ENCODE results near the gene CHRNB4.

CHRNB4 gene

DNA sequence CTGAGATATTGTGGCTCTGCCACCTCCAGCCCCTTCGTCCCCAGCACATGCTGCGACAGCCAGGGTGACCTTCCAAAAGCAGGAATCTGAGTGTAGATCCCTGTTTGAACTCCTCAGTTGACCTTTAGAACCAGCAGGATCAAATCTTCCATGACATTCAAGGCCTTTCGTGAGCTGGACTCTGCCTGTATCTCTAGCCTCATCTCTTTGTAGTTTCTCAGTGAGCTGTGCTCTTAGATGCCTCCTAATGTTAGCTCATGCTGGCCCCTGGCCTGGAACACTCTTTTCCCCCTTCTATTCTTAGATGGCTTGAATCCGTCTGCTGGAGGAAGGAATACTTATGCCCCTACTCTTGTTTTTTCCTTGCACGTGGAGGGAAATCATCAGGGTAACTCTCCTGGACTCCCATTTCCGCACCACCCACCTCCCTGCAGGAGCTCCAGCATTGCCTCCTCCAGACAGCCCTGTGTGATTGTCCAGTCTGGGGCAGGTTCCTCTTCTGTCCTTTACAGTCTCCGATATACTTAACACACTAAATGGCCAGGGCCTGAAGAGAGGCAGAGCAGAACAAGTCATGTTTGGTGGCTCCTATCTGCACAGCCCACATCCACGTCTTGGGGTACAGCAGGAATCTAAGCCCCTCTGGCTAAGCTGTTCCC is 26.7 kb upstream of the CHRNB4 start:
- no peak for DNase-seq

DNA sequence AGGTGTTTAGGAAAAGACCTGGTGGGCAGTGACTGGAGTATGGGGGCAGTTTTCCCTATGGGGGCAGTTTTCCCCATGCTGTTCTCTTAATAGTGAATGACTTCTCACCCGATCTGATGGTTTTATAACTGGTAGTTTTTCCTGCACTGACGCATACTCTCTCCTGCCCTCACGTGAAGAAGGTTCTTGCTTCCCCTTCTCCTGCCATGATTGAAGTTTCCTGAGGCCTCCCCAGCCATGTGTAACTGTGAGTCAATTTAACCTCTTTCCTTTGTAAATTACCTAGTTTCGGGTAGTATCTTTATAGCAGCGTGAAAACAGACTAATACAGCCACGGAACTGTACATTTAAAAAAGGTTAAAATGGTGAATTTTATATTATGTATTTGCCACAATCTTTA is 25.0 kb upstream of the CHRNB4 start:
- DNase-seq: no peak

DNA sequence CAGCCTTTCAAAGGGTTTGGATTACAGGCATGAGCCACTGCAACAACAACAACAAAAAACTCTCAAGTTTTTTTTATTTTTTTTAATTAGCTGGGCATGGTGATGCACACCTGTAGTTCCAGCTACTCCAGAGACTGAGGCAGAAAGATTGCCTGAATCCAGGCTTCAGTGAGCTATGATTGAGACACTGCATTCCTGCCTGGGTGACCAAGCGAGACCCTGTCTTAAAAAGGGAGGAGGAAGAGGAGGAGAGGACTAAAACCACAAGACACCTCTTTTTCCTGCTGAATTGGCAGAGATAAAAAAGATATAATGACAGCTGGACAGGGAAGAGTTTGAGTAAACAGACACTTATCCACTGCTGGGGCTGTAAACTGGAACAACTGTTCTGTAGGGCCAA is 22.7 kb upstream of the CHRNB4 start:
- no peak for DNase-seq

DNA sequence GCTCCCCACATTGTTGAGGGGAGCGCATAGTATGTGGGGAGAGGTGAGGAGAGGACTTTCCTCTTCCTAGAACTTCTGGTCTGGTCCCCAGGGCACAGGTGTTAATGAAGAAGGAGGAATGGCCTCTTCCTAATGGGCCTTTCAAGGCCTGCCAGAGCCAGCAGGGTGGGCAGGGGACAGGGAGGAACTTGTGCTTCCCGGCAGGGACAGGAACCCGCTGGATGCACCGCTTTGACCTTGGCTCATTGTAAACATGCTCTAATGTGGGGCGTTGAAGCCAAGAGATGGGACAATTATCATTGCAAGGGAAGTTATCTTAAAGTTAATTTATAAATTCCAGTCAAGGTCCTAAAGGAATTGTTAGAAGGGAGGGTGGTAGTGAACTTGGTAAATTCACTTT is 21.0 kb upstream of the CHRNB4 start:
- no peak for DNase-seq

DNA sequence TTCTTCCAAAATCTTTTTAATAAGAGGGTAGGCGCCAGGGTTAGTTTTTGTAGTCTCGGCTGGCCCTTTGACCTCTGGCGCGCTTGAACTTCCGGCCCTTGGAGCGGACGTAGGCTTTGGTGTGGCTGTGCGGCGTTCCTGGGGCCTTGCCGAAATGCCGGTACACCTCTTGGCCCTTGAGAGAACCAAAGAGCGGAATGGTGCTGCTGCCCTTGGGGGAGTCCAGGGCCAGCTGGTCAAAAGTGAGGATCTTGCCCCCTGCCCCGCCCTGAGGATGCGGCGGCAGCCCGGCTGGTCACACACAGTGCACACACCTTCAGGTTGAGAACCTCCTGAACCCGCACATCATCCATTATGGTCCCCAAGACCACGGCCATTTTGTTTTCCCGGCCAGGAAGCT is 20.0 kb upstream of the CHRNB4 start:
- no peak for DNase-seq

DNA sequence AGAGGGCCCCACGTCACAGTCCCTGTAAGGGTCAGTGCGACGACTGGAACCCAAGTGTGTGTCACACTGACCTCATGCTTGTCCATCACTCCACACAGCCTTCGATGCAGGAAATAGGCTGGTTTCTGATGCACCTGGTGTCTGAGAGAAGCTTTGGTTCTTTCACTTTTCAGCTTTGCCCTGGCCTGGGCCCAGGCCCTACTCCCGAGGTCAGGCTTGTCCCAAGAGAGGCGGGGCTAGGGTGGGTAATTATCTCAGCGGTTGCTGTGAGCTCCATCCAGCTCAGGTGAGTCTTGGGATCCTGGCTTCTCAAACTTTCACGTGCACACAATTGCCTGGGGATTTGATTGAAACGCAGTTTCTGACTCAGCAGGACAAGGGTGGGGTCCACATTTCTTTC is 19.6 kb upstream of the CHRNB4 start:
- DNase-seq: no peak

DNA sequence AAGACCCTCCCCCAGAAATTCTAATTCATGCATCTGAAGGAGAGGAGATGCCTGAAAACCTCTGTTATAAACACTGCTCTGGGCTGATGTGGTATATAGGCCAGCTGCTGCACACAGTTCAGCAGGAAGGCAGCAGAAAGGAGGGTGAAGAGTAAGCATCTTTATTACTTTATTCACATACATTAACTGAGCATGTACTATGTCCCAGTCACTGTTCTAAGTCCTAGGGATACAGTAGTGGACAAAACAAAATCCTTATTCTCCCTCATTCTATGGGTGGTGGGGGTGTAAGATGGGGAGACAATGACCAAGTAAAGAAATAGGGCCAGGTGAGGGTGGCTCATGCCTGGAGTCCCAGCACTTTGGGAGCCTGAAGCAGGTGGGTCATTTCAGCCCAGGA is 17.8 kb upstream of the CHRNB4 start:
- DNase-seq: no peak

DNA sequence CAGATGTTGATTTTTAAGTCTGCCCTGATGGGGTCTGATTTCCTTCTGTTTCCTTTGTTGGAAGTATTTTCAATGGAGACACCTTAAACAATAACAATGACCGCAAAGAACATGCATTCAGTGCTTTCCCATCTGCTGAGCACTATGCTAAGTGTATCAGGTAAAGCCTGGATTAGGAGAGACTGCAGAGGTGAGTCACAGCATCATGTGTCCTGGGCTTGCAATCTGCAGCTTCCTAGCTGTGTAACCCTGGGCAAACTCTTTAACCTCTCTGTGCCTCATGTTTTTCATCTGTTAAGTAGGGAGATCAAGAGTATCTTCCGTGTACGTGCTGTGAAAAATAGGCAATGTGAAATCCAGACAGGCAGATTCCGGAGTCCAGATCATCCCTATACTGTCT is 13.3 kb upstream of the CHRNB4 start:
- DNase-seq: no peak

DNA sequence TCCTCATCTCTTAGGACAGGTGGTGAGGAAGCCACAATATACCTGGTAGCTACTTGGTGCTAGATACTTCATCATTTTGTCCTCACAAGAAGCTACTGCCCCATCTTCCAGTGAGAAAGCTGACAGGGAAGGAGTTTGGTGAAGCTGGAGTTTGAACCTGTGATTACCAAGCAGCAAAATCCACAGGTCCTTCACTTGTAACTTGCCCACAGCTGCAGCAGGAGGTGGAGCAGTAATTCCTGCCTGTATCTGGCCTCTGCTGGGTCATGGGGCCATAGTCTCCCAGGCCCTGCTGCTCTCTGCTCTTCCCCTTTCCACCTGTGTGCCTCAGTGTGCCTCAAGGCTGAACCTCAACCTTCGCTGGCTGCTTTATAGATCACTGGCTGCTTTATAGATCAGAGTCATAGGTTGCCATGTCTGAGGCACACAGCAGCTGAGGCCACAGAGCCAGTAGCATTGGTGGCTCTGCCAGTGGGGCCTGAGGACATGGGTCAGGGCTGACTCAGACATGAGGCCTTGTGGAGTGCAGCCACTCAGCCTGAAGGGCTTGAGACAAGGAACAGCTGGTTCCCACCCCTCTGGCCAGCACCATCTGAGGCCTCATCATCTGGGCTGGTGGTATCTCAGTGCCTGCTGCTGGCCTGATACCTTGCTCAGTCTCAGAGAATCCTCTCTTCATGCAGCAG is 11.1 kb upstream of the CHRNB4 start:
- no peak for DNase-seq

DNA sequence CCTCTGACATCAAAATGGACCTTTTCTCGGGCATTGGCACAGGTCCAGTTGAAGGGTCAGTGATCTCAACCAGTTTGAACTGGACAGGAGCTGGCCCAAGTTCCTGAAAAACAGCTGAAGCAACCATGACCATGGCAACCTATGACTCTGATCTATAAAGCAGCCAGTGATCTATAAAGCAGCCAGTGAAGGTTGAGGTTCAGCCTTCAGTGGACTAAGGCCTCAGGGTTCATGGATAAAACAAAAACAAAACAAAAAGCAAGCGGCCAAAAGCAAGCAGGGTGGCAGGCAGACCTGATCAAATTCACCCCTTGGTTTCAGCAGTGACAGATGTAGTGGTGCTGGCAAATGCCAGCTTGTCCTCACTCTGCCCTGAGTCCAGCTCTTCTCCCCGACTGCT is 10.0 kb upstream of the CHRNB4 start:
- no peak for DNase-seq

DNA sequence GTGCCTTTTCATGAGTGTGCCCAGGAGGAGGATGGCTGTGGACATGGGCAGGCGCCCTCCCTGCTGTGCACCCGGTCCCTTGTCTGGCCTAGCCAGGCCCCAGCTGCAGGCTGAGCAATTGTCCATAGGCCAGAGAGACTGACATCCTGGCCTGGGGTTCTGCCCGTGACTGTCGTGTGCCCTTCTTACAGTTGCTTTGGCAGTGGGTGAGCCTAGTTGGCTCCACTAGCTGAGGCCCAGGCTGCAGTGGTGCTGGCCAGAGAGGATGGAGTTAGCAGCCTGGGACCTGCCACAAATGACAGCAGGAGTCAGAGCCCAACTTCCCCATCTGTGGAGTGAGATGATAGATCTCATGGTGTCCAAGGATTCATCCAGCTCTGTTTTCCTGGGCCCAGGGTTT is 9.0 kb upstream of the CHRNB4 start:
- no peak for DNase-seq

DNA sequence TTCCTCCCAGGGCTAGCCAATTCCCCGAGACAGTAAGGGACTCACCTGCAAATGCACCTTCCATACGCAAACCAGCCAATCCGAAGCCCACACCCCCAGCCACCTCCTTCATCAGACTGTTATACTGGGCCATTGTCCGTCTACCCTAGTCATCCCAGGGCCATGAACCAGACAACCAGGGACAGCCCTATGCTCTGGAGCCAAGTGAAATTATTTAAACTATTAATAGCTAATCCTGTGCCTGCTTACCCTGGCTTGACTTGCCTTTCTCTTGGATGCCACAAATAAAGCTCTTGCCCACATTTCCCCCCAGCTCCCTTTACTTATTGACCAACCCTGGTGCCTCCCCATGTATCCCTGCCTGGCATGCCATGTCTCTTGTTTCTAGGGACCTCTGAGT is 4.0 kb upstream of the CHRNB4 start:
- DNase-seq: peak; percentile 24

DNA sequence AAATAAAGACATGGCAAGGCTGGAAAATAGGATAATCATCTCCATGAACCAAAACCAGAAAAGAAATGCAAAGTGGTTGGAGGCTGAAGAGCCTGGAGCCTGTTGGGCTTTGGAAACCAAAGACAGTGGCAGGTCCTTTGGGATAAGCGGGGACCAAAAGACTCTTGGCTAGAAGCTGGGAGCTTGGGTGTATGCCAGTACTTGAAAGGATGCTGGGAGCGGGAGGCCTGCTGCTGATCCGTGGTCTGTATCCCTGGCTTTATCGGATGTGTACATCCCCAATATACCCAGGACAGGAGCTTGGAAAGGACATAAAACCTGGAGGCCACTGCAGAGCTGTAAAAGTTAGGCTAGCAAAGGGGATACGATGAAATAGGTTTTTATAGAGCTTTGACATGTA is 1.3 kb upstream of the CHRNB4 start:
- DNase-seq: peak; percentile 27

DNA sequence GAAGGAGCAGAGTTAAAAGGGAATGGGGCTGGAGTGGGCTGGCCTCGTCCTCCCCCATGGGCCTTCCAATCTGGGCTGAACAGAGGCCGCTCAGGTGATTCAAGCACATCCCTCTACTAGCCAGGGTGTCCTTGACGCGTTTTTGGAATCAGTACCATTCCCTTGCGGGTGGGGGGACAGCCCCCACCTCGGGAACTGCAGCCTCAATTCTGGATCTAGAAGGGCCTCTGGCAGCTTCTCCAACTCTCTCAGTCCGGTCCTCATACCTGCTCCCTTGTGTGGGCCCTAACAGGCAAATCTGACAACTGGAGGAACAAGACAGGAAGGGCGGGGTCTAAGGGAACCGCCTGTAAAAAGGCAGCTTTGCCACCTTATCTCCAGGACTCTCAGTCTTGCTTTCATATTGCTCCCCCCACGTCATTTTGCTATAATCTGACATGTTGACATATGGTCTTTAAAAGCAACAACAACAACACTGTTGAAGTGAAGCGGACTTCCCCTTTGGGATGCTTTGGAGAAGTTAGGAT is 802 bp upstream of the CHRNB4 start:
- peak; percentile 58 for DNase-seq

DNA sequence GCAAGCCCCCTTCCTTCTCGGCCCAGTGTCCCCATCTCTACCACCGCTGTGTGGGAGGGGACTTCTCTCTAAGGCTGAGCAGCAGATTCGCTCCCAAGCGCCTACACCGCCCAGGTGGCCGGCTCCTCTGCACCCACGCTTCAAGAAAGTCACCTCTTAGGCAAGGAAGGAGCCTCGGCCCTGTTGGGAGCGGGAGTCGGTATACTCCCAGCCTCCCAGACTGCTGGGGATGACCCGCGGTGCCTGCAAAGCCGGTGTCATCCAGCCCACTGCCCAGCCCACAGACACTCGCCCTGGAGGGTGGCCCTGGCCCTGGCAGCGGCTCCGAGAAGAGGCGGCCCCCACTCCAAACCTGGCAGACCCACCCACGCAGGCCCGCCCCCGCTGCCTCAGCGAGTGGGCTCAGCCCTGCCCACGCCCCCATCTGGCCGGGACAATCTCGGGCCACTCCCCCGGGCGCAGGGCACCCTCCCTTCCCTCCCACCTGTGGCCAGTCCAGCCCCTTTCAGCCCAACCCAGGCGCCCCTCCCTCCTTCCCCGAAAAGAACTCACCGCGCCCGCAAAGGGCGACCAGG is 396 bp downstream of the CHRNB4 start:
- DNase-seq: peak; percentile 61

DNA sequence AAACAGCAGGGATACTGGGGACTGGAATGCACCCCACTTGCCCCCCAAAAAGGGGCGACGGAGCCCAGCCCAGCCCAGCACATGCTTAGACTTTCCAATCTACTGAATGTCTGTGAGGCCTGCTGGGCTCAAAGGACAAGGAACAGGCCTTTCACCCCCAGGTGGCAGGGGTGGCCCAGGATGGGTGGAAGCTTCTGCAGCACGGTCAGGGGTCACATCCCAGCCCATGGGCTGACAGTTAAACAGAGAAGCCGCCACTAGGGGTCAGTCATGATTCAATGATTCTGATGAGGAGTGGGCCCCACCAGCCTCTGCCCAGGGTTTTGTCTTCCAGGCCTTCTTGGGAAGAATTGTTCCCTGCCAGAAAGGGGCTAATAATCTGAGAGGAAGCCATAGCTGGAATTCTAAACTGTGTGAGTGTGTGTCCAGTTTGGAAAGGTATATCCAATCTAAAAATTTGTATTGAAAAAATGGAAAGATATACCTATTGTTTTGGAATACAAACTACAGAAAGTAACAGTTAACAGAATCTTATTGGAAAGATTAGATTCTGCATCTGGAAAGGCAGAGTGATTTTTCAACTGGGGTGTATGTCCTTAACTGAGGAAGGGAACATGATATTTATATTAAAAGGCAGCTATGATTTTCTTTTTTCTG is 2.2 kb downstream of the CHRNB4 start:
- DNase-seq: peak; percentile 66

DNA sequence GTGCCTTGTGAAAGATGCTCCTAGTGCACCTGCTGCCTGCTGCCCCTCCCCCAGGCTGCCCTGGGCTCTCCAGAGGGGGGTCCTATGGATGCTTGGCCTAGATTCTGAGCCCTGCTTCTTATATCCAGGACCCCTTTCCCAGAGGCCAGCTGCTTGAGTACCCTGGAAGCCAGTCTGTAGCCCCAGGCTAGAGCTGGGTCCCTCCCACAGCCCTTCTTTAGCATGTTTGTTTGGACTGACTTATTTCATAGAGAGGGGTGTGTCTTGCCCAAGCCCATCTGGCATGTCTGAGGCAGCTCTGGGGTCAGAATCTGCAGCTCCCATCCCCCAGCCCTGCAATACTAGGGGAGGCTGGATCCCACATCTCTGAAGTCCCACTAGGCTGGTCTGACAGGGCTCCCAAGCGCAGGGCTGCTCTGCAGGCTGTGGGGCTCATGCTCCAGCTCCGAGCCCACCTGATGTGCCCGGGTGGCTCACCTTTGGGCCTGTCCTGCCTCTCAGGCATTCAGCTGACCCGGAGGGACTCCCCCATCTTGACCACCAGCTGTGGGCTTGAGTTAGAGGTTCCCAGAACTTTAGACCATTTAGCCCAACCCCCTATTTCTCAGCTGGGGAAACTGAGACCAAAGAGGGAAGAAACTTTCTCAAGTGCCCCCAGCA is 3.1 kb downstream of the CHRNB4 start:
- peak; percentile 57 for DNase-seq

DNA sequence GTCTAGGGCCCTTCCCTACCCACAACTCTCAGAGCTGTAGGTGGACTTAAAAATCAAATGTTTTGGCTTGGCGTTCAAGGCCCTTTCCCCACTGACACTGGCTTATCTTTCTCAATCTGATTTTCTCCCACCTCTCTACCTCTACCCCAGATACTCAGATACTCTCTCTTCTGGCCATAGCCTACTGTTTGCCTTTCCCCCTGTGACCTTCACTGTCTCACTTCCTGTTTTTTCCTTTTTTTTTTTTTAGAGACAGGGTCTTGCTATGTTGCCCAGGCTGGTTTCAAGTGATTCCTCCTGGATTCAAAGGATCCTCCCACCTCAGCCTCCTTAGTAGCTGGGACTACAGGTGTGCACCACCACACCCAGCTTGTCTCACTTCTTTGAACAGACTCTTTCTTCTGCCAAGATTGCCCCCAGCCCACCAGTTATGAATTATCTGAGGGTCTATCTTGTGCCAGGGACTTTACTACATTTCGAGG is 4.6 kb downstream of the CHRNB4 start:
- no peak for DNase-seq

DNA sequence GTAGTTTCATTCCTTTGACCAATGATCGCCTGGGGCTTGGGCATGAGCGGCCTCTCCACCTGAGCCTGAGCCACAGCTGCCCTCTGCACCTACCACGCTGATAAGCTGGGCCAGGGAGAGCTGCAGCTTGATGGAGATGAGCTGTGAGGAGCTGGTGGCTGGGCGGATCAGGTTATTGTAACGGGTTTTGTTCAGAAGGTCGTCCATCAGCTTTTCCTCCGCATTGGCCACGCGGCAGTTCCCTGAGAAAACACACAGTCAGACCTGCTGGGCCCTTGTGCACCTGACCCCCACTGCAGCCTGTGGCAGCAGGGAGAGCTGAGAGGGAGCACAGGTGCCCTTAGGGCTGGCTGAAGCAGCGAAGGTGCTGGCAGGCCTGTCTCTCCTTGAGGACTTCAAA is 5.7 kb downstream of the CHRNB4 start:
- DNase-seq: peak; percentile 39

DNA sequence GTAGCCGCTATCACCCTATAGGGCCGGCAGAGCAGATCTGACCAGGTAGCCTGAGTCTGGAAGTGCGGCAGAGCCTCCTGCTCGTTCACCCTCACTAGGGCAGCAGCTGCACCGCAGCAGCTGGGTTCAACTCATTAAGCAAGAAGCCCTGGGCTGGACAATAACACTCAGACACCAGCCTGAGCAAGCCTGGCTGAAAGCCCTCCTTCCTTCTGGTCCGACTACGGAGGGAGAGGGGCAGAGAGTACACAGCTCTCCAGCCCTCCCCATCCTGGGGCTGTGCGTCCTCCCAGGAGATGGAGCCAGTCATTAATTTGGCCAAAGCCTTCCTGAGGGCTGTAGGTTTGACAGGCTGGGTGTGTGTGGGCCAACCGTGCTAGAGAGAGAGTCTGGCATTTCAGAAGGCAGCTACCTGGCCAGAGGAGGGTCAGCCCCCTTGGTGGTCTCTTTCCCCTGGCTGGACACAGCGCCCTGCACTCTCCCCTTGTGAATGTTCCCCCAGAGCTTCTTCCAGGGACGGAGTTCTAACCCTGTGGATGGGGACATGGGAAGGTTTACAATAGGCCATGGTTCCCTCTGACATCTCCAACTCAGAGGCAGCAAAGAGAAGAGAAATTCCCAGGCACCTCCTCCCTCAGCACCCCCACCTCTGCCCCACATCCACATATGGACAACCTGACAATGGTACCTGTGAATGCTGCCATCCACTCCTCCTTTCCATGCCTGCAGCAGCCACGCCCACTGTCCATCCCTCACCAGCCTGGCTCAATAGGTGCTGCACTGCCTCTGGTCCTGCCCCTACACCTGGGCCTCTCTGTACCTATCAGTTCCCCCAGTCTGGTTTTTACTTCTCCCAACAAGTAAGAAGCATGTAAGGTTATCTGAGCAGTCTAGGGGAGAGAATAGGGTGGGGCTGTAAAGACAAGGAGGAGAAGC is 6.5 kb downstream of the CHRNB4 start:
- DNase-seq: peak; percentile 47

DNA sequence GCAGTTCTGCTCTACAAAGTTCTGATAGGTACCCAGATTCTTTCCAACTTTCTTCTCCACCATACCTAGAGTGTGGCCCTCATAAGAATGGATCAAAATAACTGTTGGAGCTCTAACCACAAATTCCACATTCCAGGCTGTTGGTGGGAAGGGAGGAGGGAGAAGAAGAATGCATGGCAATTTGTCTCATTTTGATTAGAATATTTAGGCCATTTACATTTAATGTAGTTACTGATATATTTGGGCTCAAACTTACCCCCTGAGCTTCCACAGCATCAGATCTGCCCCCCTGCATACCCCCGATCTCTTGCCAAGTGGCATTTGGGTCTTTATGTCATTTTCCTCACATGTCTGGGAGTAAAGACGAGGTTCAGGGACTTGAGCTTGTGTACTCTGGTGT is 7.7 kb downstream of the CHRNB4 start:
- no peak for DNase-seq

Measured in activated effector memory CD4-positive, alpha-beta T cell treated with anti-CD3 and anti-CD28 coated beads, Interleukin-2, amount 50 U/mL, for 16 hours (primary cell).